GM18526 (cell line): ENCODE measurements around the gene SLC35G4.

ENCODE experiments used
- POLR2A ChIP-seq: IDR thresholded peaks from 3 replicates; pipeline ENCODE4 v1.6.1; 2011; ENCODE audit not compliant: insufficient read length; ENCODE audit errors: extremely low read depth

SLC35G4 gene

DNA sequence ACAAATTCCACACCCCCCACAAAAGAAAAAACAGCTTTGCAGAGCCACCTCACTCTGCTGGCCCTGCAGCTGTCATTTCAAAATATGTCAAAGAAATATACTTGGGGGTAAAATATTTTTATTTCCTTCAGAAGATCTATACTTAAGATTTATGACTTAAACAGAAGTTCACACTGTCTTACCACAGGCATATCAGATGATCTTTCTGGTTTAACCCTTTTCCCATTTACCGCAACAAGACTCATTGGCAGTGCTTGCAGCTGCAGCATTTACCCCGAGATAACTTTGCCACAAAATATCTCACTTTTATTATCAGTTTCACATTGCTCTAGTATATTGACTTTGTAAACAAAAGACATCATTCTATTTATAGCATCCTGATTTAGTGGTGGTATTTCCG is 21.6 kb upstream of the SLC35G4 start:
- TF ChIP-seq POLR2A: no peak

DNA sequence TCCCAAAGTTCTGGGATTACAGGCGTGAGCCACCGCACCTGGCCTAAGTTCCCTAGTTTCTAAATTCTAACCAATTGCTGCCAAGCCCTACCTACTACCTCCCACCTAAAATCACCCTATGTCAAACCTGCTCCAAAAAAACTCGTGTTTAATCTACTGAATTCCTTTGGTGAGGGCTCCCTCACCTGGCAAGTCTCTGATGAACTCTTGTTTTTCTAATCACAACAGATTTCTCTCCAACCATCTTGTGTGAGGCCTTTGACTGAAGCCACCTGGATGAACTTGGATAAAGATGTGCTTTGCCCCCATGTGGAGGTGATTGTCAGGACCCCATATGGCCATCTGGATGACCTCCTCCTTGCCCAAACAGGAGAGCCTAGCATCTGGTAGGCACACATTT is 17.4 kb upstream of the SLC35G4 start:
- TF ChIP-seq POLR2A: no peak

DNA sequence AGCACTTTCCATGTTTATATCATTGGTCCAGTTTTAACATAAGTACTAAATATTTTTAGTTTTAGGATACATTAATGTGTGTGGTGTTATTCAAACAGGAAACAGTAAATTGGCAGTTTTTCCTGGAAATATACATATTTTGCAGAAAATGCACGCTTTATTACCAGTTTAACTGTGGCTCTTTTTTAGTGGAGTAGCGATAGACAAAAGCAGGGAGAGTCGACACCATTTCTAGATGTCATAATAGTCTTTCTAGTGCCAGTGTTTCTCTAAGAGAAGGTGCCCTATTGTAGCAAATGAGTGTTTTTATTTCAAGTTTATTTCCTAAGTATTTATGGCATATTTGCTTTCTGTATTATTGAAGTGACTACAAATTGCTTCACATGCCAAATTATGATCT is 9.1 kb upstream of the SLC35G4 start:
- TF ChIP-seq POLR2A: no peak

DNA sequence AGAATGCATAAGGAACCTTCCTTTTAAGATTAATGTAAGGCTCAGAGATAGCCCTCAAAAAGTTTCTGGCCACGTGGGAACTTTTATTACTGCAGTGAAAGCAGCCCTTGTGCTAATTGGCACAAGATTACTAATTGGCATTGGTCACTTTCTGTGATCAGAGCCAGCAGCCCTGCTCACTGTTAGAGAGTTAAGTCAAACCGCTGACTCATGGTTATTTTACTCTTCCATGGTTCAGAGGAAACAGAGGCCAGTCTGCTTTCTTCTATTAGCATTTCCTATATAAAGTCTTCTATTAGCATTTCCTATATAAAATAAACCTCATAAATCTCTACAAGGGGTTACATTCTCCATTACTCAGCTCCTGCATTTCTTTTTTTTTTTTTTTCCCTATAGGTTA is 1.5 kb upstream of the SLC35G4 start:
- no peak for TF ChIP-seq POLR2A

DNA sequence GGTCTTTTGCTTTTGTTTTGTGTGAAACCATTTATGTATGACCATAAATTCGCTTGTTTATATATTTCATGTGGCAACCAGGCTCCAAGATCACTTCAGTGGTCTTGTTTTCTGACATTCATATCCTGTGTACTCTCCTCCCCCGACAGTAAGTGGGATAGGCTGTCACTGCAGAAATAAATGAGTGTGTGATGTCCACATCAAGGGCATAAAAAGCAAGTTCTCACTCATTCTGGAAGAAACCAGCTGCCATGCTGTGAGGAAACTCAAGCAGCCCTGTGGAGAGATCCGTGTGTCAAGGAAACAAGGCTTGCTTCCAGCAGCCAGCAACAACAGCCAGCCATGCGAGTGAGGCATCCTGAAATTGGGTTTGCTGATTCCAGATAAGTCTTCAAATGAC is 40.4 kb downstream of the SLC35G4 start:
- no peak for TF ChIP-seq POLR2A

DNA sequence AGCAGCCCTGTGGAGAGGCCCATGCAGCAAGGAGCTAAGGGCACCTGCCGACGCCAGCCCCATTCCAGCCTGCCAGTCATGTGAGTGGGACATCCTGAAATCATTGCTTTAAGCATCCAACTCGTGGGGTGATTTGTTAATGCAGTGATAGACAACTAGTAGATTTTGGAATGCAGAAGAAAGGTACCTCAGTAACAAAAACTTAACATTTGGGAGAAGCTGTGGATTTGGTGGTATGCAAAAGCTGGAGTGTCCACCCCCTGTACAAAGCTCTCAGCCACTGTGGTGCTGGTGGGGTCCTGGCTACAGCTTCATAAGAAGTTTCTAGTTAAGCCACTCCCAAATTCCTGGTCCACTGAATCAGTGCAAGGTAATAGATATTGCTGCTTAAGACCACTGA is 42.5 kb downstream of the SLC35G4 start:
- no peak for TF ChIP-seq POLR2A

DNA sequence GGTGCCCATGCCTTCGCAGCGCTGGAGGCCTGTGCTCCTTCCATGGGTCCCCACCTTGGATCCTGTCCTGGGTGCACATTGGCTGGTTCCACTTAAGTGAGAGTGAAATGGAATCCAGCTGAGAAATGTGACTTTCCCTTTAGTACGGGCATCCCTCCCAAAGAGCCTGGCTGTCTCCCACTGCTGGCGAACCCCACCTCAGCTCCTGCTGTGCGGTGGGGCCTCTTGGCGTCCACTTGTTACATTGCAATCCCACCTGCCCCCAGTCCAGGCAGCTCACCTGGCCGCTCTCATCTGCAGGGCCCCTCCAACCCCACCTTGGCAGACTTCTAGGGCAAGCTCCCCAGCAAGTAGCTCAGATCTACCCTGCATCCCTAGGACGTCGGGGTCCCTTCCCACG is 44.1 kb downstream of the SLC35G4 start:
- TF ChIP-seq POLR2A: no peak

DNA sequence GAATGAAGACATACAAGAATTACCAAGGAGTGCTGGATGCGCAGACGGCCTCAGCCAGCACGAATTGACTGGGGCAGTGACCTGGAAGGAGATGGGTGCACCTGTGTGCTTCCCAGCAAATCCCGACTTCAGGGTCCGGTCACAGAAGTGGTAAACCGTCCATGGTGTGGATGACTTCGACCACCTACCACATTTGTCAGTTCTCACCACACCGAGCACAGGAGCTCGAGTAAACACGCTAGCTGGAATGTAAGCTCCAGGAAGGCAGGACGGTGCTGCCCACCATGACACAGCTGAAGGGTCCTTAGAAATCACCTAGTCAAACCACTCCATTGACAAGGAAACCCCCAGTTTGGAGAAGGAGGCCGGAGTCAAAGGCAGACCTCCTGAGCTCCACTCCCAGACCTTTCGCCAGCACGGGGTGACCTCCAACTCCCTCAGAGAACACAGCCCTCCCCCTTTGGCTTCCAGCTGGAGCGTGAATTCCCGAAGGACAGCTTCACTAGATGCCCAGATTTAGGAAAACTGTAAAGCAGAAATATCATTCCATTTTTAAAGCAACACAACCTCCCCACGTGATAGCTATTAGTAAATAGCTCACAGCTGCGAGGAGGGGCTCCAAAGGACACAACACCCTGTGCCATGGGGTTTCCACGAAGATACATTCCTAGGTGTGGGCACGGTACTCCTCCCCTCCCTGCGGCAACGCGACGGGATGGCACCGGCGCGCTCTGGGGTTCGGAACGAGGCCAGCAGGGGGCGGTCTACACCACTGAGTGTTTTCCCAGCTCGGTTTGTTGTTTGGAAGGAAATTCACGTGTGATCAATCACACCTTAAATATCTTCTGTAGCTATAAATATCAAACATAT is 45.6 kb downstream of the SLC35G4 start:
- TF ChIP-seq POLR2A: no peak

DNA sequence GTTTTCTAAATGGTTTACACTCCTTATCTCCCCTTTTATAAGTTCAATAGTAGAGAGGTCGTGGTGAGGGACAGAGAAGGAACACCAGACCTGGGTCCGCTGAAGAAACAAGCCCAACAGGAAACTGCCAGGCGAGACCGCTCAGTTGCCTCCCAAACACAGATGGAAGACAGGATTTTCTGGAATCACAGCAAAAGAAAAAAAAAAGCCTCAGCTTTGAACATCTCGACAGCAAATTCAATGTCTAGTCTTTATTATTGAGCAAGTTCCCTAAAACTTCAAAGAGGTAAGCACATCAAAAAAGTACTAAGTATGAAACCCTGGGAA is 46.2 kb downstream of the SLC35G4 start:
- no peak for TF ChIP-seq POLR2A

DNA sequence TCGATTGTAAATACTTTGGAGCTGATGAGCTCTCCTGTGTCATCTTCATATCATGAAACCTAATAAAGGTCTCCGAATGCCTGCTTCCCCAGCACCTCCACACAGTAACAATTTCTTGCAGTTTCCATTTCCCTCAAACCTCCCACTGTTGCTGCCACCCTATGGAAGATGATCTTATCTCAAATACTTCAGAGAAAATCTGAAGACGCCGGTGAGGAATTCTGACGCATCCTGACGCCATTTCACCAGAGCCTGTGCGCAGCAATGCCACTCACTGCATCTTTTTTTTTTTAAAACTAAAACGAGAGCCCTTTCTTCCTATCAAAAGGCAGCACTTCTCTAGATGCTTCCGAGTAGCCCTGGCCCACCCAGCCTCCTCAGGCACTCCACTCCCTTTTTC is 47.8 kb downstream of the SLC35G4 start:
- TF ChIP-seq POLR2A: no peak

DNA sequence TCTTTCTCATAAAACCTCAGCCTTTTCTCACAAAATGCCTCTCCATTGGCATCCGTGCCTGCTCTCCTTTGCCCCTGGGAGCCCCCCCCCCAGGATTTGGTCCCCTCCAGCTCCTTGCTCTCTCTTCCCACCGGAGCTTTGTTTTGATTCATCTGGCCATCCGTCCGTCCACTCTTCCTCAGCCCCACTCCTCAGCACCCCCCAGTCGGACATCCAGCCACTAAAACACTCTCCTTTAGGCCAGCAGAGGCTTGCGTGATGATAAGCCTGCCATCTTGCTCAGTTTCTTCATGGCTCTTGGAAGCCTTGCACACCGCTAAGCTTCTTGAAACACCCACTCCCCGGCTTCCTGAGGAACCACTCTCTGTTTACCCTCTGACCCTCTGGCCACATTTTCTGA is 48.2 kb downstream of the SLC35G4 start:
- no peak for TF ChIP-seq POLR2A

DNA sequence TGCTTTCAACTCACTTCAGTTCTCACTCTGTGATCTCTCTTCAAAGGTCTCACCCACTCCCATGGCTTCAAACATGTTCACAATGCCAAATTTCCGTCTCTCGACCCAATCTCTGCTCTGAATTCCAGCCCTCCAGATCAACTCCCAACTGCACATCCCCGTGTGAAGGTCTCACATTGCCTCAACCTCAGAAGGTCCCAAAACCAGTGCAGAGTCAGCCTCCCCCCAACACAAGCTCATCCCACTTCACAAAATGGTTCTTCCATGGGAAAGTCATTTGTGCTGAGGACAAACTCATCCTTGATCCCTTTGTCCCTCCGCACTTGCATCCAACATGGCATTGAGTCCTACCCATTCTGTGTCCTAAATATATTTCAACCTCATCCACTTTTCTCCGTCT is 48.6 kb downstream of the SLC35G4 start:
- TF ChIP-seq POLR2A: no peak

DNA sequence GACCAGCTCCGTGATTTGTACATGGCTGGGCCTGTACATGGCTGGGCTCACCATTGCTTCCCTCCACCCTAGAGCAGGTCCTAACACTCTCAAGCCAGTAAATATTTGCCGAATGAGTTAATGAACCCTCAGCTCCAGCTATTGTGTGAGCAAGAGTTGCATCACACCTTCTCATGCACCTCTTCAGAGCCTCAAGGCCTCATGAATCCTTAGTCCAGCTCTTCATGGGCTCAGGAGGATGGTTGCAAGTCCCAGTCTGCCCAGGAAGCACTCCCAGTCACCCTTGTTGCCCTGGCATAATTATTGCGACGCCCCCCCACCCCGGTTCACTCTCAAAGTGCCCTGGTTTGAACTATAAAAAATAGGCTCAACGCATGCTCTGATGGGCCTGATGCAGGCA is 49.6 kb downstream of the SLC35G4 start:
- TF ChIP-seq POLR2A: no peak
